ENCODE results near the gene PPAT.
A peak's percentile ranks its signal among the peaks of the same experiment; 100 is the strongest.

PPAT gene

DNA sequence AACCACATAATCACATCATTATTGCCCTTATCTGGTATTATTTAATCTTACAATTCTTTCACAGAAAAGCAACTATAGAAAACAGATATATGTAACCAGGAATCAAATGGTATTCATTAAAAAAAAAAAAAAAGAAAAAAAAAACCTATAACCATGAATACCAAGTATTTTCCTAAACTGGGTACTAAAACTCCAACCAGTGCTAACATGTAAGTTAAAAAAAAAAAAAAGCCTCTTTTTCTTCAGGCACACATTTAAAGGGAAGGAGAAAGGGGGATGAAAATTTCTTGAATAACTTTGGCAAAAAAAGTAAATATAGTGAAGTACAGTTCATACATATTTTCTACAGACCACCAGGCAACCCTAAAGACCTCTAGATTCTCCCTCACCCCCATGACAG lies 2.1 kb downstream of the PPAT start:
- DNase-seq, result no peak

DNA sequence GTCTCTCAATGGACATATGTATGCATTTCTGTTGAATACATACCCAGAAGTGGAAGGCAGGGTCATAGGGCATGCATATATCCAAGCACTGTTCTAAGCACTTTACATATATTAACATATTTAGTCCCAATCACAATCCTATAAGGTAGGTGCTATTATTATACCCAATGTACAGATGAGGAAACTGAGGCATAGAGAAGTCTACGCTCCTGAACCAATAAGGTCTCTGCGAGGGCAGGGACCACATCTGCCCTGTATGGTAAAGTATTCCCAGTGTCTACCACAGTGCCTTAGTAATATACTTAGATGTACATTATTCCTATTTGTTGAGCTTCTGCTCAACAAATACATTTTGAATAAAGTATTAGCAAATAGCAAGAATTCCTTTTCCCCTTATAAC lies 5.2 kb downstream of the PPAT start:
- DNase-seq, result no peak

DNA sequence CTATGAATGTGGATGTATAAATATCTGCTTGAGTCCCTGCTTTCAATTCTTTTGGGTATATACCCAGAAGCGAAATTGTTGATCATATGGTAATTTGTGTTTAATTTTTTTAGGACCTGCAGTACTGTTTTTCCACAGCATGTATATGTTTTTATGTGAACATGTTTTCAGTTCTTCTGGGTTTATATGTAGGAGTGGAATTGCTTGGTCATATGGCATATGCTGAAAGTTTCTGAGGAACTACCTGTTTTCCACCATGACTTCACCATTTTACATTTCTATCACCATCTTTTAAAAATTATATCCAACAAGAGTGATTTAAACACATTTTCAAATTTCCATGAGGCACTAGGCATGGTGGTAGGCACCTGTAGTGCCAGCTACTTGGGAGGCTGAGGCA lies 8.2 kb downstream of the PPAT start:
- DNase-seq, result no peak

DNA sequence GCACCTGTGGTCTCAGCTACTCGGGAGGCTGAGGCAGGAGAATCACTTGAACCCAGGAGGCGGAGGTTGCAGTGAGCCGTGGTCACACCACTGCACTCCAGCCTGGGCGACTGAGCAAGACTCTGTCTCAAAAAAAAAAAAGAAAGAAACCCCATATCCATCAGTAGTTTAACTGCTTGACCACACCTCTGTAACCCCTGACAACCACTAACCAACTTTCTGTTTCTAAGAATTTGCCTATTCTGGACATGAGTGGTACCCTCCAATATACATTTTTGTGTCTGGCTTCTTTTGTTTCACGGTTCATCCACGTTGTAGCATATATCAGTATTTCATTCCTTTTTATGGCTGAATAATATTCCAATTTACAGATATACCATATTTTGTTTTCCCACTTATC lies 9.1 kb downstream of the PPAT start:
- DNase-seq, result no peak

DNA sequence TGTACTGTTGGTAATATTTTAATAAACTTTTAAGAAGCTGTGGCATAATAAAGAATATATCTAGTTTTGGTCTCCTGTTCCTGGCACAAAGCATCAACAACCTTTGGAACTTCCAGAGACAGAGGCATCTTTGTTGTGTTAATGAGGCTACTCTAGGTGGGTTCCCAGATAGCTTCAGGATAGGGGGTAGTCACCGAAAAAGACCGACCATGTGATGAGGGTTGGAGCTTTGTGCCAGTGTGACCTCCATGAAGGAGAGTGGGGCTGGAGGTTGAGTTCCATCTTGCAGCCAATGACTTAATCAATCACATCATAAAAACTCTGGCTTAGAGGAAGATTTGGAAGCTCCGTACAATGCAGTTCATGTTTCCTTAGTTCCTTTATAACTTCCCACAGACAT lies 9.9 kb downstream of the PPAT start:
- no peak for DNase-seq

DNA sequence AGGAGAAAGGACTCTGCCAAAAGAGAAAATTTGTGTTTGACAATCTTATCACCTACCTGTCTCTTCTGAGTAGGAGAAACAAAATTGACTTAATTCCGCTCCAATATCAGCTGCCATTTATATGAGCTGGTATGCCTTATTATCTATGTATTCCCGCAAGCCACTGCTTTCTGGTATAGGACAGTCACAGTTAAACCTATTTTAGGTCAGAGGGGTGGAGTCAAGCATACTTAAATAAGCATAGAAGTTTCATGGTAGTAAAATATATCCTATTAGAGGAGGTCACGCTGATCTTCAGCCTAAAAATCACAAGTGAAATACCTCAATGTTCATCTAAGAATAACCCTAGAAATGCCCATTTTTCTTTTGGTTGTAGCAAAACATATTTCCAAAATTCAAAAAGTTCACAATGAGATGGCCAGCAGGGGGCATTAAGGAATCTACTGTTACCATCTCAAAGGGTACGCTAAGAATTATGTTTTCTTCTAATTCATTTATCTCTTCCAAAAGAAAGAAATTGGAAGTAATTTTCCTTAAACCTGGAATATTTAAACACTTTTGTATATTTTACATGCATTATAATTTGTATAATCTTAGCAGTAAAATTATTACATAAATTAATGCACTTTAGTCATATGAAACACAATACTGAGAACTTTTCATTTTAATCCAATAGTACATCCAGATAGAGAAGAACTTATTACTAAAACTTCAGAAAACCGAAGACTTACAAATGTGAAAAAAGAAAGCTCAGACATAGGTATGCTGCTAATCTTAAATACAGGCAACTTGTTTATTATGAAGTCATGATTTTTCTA lies 10.5 kb downstream of the PPAT start:
- DNase-seq, result peak; percentile 40

DNA sequence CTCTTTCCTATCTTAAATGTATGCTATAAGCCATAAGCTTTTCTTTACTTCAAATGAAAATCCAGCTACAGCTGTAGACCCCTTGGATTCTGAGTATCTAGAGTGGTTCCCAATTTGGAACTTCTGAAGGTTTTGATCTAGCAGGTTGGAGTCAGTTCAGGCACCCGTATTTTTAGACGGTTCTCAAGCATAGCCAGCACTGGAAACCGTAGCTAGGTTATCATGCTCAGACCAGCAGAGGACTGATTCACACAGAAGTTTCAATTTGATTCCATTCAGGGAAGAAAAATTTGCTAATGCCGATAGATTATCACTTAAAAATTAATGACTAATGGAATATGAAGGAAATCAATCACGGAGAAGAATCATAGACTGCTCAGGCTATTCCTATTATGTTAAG lies 11.2 kb downstream of the PPAT start:
- no peak for DNase-seq

DNA sequence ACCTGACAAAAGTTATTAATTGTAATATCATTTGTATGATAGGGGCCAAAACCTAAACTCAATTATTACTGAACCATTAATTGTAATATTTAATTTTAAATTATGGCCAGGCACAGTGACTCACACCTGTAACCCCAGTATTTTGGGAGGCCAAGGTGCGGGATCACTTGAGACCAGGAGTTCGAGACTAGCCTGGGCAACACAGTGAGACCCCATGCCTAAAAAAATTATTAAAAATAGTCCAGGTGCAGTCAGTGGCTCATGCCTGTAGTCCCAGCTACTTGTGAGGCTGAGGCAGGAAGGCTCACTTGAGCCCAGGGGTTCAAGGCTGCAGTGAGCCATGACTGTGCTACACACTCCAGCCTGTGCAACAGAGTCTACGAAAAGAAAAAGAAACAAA lies 18.0 kb downstream of the PPAT start:
- DNase-seq, result no peak

DNA sequence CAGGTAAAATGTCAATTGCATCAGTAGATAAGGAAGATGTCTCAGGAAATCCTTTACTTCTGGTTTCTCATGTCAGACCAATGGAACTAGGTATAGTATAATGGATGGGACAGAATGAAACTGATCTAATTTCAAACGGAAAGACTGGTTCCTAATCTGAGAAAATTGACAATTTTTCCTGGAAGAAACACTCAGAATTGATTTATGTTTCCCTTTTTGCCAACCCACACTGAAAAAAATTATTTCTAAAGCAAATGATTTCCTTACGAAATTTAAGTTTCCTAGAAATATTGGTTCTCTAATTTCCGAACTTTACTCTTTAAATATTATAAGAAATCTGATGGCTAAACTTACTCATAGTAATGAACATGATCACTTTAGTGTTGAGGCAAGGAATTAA lies 19.1 kb downstream of the PPAT start:
- DNase-seq, result no peak

DNA sequence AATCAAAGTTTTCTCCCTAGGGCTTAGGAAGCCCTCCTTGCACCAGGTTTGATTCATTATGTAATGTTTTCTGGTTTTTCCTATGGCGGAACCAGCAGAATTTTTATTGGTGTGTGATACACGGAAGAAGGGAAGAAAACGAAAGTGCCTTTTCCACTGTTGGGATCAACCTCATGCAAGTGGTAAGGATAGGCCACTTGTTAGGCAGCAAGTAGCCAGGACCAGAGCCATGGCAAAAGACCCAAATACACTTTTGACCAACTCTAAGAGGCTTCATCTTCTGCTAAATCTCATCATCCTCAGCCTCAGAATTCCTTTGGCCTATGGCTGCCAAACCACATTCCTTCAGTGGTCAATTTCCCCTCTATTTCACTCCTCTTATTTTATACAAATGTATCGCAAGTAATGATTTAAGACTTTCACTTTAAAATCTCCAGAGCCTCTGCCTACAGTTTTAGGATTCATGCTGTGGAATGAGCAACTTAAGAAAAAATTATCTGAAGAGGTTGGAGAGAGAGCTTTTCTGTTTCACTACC lies 21.2 kb downstream of the PPAT start:
- DNase-seq, result no peak

DNA sequence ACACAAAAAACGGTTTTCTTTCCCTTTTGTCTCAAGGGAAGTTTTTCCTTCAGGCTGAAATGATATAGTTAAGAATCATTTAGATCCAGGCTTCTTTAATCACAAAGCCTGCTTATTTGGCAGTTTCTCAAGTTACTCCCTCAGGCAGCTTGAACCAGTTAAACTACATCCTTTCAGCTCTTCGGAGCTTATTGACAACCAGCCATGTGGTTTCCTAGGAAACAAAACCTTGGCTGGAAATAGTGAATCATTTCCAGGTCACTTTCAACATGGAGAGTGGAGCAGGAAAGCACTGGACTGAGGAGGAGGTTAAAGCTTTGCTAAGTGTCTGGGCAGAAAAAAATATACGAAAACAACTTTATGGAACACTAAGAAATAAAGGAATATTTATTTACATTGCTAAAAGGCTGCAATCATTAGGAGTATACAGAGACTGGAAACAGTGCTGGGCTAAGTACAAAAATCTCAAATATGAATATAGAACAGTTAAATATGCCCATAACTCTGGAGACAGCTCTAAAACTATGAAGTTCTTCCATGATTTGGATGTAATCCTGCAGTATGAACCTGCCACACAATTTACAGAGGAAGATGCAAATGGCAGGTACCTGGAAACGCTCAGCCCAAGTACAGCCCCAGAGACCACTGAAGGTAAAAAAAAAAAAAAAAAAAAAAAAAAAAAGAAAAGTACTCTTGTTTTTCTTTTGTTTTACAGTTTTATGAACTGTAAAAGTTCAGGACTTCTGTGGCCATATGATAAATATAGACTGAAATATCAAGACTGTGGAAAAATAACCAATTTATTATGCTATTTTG lies 25.0 kb downstream of the PPAT start:
- no peak for DNase-seq

DNA sequence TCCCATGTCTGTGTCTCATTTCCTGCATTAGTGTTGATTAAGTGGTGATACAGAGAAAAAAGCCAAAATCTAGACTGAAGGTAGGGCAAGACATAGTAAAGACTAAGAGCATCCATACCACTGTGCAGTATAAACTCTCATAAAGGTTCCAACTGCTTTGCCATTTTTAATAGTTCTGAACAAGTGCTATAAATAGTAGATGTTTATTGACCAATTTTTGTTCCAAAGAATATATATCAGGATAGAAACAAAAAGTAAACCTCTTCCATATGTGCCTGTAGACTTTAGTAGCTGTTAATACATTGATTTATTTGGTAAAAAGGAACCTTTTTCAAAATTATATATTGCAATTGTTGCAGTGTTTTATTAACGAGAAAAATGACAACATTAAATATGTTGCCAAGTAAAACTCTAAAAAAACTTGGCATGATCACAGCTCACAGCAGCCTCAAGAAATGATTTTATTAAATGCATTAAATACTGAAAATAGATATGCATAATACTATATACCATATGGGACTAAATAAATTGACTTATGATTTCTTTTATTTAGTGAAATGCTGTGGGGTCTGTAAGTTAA lies 25.8 kb downstream of the PPAT start:
- no peak for DNase-seq

DNA sequence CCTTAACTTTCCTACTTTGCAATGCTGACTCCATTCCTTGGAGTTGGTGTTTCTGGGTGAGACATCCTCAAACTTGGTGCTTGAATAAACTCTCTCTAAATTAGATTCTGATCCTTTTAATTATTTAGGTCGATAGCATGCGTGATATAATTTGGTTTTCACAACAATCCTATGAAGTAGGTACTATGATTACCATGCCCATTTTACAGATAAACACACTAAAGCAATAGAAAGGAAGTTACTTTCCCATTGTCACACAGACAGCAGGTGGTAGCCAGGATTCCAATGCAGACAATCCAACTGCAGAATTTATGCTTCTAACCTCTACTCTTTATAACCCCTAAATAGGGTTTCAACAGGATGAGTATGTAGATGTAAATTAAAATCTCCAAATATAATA lies 26.4 kb downstream of the PPAT start:
- DNase-seq, result no peak

DNA sequence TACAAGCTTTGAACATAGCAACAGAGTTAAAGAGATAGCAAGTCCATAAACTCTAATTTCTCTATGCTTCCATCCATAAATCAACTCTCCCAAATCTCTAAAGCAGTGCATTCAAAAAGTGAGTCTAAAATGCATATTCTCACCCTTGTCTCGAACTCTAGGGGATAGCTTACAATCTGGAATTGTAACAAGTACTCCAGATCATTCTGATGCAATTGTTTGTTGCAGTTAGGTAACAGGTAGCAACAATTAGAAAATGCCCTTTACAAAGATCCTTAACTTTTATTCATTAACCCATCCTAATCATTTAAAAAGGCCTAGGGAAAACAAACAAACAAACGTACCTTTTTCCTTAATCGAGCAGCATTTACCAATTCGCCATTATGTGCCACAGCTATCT lies 29.3 kb downstream of the PPAT start:
- no peak for DNase-seq

DNA sequence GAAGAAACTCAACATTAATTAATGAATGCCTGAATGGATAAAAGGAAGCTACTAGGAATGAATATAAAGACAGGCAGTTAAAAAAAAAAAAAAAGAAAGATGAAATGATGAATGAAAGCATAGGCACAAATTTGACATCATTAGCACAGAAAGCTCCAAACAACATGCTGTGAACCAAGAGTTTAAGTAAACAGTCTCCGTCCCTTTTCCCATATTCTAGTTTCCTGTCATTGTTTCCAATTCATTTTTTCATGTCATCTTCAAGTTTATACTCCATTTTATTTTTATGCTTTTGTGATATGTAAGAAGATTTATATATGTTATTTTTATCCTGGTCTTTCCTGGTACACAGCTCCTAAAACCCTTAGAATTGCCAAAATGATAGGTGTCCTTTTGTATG lies 30.4 kb downstream of the PPAT start:
- no peak for DNase-seq

DNA sequence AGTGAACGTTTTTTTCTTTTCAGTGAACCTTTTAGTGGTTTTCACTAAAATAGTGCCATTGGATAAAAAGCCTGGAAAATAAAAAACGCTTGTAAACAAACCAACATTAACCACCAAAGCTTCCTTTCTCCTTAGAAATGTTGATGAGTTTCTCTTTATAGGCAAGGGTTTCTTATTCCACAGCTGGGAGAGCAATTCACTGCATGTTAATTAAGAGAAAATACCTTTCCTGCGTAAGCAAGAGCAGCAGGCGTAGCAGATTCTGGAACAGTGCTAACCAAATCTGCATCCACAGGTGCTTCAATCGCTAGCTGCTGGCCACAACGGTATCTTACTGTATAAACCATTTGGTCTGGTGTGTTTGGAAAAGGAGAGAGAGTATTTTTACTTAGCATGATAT lies 34.9 kb downstream of the PPAT start:
- DNase-seq, result no peak

DNA sequence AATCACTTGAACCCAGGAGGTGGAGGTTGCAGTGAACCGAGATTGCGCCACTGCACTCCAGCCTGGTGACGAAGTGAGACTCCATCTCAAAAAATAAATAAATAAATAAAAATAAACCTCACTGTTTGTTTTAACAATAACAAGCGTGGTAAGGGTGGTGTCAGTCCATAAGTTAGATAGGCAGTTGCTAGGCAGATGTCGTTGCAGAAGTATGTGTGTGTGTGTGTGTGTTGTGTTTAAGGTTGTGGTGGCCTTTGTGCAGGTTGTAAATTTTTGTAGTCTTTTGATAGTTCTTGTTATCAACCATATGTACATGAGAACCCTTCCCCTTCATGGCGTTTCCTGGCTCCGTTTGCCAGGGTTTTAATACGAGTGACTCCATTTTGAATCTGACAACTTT lies 44.1 kb downstream of the PPAT start:
- DNase-seq, result no peak

DNA sequence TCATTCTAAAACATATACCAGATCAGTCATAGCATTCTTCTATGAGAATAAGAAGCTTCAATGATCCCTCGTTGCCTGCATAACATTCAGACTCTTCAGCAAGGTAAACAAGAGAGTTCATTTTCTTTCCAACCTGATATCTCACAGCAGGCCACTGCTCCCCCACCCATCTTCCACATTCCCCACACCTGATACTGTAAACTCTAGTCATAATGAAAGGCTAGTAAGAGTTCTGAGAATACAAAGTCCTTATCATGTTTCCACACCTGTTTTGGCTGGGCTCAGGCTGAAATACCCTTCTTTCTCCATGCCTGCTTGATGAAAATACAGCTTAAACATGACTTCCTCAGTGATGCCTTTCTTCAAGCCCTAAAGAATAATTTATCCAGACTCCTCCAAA lies 45.9 kb downstream of the PPAT start:
- no peak for DNase-seq

DNA sequence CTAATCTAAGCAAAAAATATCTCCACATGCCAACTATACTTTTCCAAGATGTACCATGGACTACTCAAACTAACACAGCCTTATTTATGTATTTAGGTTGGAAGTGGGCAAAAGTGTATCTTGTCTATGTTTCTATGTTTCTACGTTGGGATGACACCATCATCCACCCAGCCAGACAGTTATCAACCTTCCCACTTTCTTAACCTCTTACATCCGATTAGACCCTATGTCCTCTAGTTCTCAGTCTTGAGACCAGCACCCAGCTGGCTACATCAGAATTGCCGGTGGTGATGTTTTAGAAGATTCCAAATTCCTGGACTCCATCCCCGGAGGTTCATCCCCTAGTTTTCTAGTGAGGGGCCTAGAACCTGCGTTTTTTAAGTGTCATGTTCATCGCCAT lies 47.1 kb downstream of the PPAT start:
- DNase-seq, result no peak

DNA sequence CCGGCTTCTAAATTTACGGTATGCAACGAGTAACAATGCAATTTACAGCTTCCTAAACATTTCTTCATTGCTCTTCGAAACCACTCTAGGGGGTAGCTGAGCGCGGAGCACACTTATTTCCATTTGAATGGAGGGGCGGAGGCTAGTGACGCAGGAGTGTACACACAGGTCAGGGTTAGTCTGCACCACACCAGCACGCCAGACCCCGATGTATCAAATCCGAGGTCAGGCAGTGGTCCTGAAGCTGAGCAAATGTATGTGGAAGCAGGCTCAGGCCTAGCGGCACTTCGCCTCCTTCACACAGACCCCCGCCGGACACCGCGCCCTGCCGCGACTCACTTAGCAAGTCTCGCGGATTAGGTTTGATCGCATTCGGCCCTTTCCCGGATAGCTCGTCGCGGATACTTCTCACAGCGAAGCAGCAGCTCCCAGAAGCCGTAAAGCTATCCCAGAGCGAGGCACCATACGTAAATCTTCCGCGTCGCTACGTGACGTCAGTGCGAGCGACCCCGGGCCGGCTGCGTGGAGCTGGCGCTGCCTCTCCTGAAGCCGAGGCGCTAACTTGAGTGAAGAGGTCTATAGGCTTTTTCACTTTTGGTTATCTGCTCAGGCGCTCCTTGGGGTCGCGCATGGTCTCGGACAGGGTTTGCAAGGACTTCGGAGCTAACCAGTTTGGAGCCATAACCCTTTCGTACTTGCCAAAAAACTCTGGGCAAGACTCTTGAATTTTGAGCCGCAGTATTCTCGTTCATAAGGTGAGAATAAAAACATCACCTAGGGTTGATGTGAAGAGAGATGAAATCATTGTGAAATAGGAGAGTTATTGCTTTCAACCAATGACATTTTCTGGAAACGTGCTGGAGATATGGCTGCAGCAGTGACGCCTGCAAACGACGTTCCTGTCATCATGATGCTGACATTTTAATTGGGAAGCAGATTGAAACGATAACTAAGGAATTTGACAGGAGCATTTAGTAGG lies 48.1 kb downstream of the PPAT start, which contains the start of gene AASDH:
AASDH (minus strand) TSS at position 469 of the 979 bp plus-strand sequence. CDS start 3,192 bp downstream, outside the sequence.
- DNase-seq, result peak; percentile 97

DNA sequence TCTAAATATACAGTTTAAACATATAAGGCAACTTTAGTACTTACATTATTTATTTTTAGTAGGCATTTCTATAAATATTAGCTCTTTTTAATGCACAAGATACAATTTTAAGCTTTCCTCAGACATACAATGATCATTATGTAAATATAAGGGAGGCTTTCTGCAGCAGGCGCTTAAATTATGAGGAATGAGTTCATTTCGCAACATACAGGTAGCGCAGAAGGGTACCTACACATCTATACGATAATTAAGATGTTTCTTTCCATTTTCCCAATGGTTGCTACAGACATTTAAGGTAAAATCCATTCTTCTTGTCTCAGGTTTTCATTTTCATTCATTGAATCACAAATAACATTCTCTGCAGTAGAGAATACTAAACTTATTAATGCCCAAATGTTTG lies 49.3 kb downstream of the PPAT start:
- DNase-seq, result no peak

DNA sequence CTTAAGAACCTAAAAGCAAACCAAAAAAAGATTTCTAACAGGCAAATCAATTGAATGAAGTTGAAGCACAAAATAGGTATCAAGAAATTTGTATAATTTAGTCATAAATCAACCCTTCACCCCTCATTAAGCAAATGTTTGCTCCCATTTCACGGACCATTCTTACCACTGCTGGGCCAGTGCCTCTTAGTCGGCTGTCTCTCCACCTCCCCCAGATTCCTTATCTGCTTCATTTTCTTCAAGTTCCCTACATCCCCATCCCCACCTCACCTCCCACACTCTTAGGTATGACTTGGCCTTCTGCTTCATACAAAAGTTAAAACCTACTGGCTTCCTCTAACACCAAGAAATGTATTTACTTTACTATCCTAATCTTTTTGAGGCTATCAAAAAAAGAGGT lies 60.0 kb downstream of the PPAT start:
- DNase-seq, result no peak
